HEK293 (cell line): Measurements from ENCODE around the gene TP63.

Experiments
- CTCF ChIA-PET: fragments of 350-600 bp; formaldehyde crosslinking; extraction: SDS; loops from one replicate; lab custom pipeline; 2021; ENCODE audit warnings: antibody characterized with exemption; lab: Yijun Ruan, JAX
- POLR2A ChIA-PET: fragments of 300-600 bp; formaldehyde crosslinking; extraction: SDS; loops from one replicate; lab custom pipeline; 2020; ENCODE audit warnings: antibody characterized with exemption, inconsistent platforms; lab: Yijun Ruan, JAX
- H3K27ac ChIP-seq: fragments of 200-500 bp; sonication (Bioruptor generic); 2 replicates; pipeline ENCODE4 v1.5.1; 2014; ENCODE audit warnings: low read depth, low read length, control low read depth, inconsistent platforms; ENCODE audit errors: extremely low read depth
- H3K36me3 ChIP-seq, 2 experiments: fragments of 200-500 bp in 1 of 2; sonication (Bioruptor generic) in 1 of 2; 1 replicate in 1 of 2; 2 replicates in 1 of 2; pipeline ENCODE4 v1.5.1; 2014 to 2017; ENCODE audit warnings: inconsistent platforms in 2 of 2, low read length in 2 of 2; ENCODE audit not compliant: control insufficient read depth in 2 of 2, insufficient read depth in 1 of 2
- H3K4me1 ChIP-seq: fragments of 200-500 bp; sonication (Bioruptor generic); 2 replicates; pipeline ENCODE4 v1.5.1; 2014; ENCODE audit warnings: mild to moderate bottlenecking, low read length, inconsistent platforms; ENCODE audit not compliant: control insufficient read depth, insufficient read depth
- H3K4me3 ChIP-seq: 2 replicates; pipeline ENCODE4 v1.5.1; 2011; ENCODE audit warnings: low read depth, mild to moderate bottlenecking, control low read depth, low read length, moderate library complexity
- H3K9me3 ChIP-seq: fragments of 200-500 bp; sonication (Bioruptor generic); 2 replicates; pipeline ENCODE4 v1.5.1; 2014; ENCODE audit warnings: low read depth, low read length, inconsistent platforms; ENCODE audit not compliant: control insufficient read depth, insufficient read depth
- KLF10 ChIP-seq: fragments of 450-650 bp; IDR thresholded peaks from 2 replicates; pipeline ENCODE4 v1.5.1; 2018; ENCODE audit warnings: missing biosample characterization, mild to moderate bottlenecking, missing genetic modification characterization
- KLF9 ChIP-seq: fragments of 450-650 bp; formaldehyde crosslinking; IDR thresholded peaks from 2 replicates; pipeline ENCODE4 v1.5.1; 2016; ENCODE audit warnings: missing biosample characterization, missing genetic modification characterization, low read depth
- MZF1 ChIP-seq: fragments of 450-650 bp; formaldehyde crosslinking; IDR thresholded peaks from 2 replicates; pipeline ENCODE4 v1.5.1; 2017; ENCODE audit warnings: missing biosample characterization, missing genetic modification characterization, borderline replicate concordance
- OSR2 ChIP-seq: fragments of 450-650 bp; formaldehyde crosslinking; IDR thresholded peaks from 2 replicates; pipeline ENCODE4 v1.5.1; 2016; ENCODE audit warnings: missing biosample characterization, missing genetic modification characterization
- TRIM28 ChIP-seq: IDR thresholded peaks from 2 replicates; pipeline ENCODE4 v1.6.1; 2011; ENCODE audit warnings: low read length, control low read depth, borderline replicate concordance
- ZBTB20 ChIP-seq: fragments of 450-650 bp; formaldehyde crosslinking; IDR thresholded peaks from 2 replicates; pipeline ENCODE4 v1.5.1; 2016; ENCODE audit warnings: missing biosample characterization, missing genetic modification characterization
- ZEB2 ChIP-seq: fragments of 450-650 bp; formaldehyde crosslinking; IDR thresholded peaks from 2 replicates; pipeline ENCODE4 v1.5.1; 2016; ENCODE audit warnings: missing biosample characterization, missing genetic modification characterization
- ZFHX2 ChIP-seq: fragments of 450-650 bp; formaldehyde crosslinking; conservative IDR thresholded peaks from 2 replicates; pipeline ENCODE4 v1.5.1; 2016; ENCODE audit warnings: missing biosample characterization, missing genetic modification characterization
- ZNF239 ChIP-seq: fragments of 450-650 bp; formaldehyde crosslinking; IDR thresholded peaks from 2 replicates; pipeline ENCODE4 v1.5.1; 2016; ENCODE audit warnings: missing biosample characterization, missing genetic modification characterization
- ZNF292 ChIP-seq: fragments of 450-650 bp; formaldehyde crosslinking; IDR thresholded peaks from 2 replicates; pipeline ENCODE4 v1.5.1; 2016; ENCODE audit warnings: low read depth, missing biosample characterization, missing genetic modification characterization, borderline replicate concordance
- ZNF324 ChIP-seq: fragments of 450-650 bp; formaldehyde crosslinking; IDR thresholded peaks from 2 replicates; pipeline ENCODE4 v1.5.1; 2016; ENCODE audit warnings: missing biosample characterization, missing genetic modification characterization
- ZNF404 ChIP-seq: fragments of 450-650 bp; formaldehyde crosslinking; IDR thresholded peaks from 2 replicates; pipeline ENCODE4 v1.5.1; 2017; ENCODE audit warnings: missing biosample characterization, missing genetic modification characterization
- ZNF510 ChIP-seq: fragments of 450-650 bp; formaldehyde crosslinking; IDR thresholded peaks from 2 replicates; pipeline ENCODE4 v1.5.1; 2018; ENCODE audit warnings: mild to moderate bottlenecking, missing genetic modification characterization, missing biosample characterization; ENCODE audit not compliant: insufficient replicate concordance
- ZNF664 ChIP-seq: fragments of 450-650 bp; formaldehyde crosslinking; IDR thresholded peaks from 2 replicates; pipeline ENCODE4 v1.5.1; 2016; ENCODE audit warnings: missing biosample characterization, missing genetic modification characterization
- ZNF791 ChIP-seq: fragments of 450-650 bp; formaldehyde crosslinking; IDR thresholded peaks from 2 replicates; pipeline ENCODE4 v1.5.1; 2016; ENCODE audit warnings: missing biosample characterization, missing genetic modification characterization
- ZNF830 ChIP-seq: fragments of 450-650 bp; IDR thresholded peaks from 2 replicates; pipeline ENCODE4 v1.5.0; 2018; ENCODE audit warnings: missing biosample characterization, missing genetic modification characterization, low read depth, mild to moderate bottlenecking, moderate library complexity
- ZSCAN16 ChIP-seq: fragments of 450-650 bp; formaldehyde crosslinking; IDR thresholded peaks from 2 replicates; pipeline ENCODE4 v1.5.1; 2016; ENCODE audit warnings: missing biosample characterization, missing genetic modification characterization
- TF ChIP-seq, protein P1 (sequence below): fragments of 450-650 bp; formaldehyde crosslinking; IDR thresholded peaks from 2 replicates; pipeline ENCODE4 v1.5.0; 2017; ENCODE audit warnings: missing biosample characterization, missing genetic modification characterization, borderline replicate concordance
- TF ChIP-seq, protein P2 (sequence below): fragments of 450-650 bp; formaldehyde crosslinking; conservative IDR thresholded peaks from 2 replicates; pipeline ENCODE4 v1.5.1; 2016; ENCODE audit warnings: low read depth, missing biosample characterization, missing genetic modification characterization

TP63 gene

DNA sequence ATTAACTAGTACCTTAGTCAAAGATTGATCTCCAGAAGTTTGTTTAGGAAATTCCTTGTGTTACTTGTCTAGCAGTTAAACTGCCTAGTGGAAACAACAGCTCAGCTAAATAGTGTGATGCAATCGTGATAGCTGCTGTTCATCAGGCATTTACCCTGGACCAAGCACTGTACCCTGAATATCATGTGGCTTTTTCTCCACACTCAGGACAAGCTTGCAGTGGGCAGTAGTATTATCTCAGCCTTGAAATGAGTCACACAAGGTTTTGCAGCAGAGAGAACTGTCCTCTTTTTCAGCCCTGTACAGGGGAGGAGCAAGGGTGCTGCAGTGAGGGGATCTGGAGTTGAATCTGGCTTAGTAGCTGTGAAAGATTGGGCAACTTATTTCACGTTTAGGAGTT, 208.4 kb downstream of the TP63 start:
- no peak overlapping the region for H3K4me3 ChIP-seq
- TF ChIP-seq ZNF510 (tag by site-specific recombination), result no peak
- TF ChIP-seq KLF9, result no peak
- TF ChIP-seq TRIM28, result peak; percentile 74; the same call in 1 of the 2 replicates
- H3K27ac ChIP-seq, result no peak overlapping the region
- H3K36me3 ChIP-seq, result no peaks in the 10 kb centered on the region
- ChIA-PET CTCF (interaction anchor here (0.6 kb wide), 1 partner anchor 44 kb away, joined by 3 read pairs; no protein-coding TSS in a partner anchor), POLR2A (no interaction called here)
- H3K9me3 ChIP-seq, result no peaks in the 10 kb centered on the region
- no peaks in the 10 kb centered on the region for H3K4me1 ChIP-seq

DNA sequence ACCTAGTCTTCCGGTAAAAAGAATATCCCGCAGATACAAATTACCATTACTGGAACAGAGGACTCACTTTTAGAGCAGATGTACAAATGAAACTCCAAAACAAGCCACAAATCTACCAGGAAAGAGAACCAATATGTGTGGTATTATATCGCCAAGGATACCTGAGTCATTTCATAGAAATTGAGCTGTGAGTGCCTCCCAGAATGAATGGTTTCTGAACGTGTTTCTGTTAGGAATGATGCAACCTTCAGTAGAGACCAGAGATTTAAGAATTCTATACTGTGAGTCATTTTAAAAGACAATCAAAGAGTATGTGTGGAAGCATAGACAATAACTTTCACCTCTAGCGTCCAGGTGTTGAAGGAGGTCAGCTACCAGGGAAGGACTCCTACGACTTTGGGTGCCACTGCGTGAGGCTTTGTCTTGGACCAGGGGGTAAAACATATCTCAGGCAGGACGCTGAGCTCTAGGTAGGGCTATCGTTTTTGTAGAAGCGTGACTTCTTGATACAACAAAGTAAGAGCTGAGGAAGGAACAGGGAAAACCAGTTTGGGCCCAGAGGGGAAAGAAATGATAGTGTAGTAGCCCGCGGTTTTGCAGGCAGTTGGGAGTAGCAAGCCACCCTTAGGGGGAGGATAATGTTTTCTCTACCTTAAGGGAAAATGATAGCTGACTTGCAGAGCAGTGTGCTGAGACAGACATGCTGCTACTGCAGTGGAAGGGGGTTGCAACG, 210.4 kb downstream of the TP63 start:
- POLR2A ChIA-PET, result no interaction called here
- Histone ChIP-seq H3K27ac (no peak overlapping the region), H3K9me3 (no peaks in the 10 kb centered on the region), H3K36me3 (no peaks in the 10 kb centered on the region), H3K4me1 (no peaks in the 10 kb centered on the region), H3K4me3 (no peak overlapping the region)
- TF ChIP-seq ZNF292 (tag by site-specific recombination), result no peak
- no peak for TF ChIP-seq ZSCAN16 (tag by site-specific recombination)
- no peak for TF ChIP-seq ZNF791 (tag by site-specific recombination)
- TF ChIP-seq, protein P1, sequence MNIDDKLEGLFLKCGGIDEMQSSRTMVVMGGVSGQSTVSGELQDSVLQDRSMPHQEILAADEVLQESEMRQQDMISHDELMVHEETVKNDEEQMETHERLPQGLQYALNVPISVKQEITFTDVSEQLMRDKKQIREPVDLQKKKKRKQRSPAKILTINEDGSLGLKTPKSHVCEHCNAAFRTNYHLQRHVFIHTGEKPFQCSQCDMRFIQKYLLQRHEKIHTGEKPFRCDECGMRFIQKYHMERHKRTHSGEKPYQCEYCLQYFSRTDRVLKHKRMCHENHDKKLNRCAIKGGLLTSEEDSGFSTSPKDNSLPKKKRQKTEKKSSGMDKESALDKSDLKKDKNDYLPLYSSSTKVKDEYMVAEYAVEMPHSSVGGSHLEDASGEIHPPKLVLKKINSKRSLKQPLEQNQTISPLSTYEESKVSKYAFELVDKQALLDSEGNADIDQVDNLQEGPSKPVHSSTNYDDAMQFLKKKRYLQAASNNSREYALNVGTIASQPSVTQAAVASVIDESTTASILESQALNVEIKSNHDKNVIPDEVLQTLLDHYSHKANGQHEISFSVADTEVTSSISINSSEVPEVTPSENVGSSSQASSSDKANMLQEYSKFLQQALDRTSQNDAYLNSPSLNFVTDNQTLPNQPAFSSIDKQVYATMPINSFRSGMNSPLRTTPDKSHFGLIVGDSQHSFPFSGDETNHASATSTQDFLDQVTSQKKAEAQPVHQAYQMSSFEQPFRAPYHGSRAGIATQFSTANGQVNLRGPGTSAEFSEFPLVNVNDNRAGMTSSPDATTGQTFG, result no peak
- CTCF ChIA-PET, result interaction anchor here (1.0 kb wide), 1 partner anchor 190 kb away, joined by 7 read pairs; no protein-coding TSS in a partner anchor

DNA sequence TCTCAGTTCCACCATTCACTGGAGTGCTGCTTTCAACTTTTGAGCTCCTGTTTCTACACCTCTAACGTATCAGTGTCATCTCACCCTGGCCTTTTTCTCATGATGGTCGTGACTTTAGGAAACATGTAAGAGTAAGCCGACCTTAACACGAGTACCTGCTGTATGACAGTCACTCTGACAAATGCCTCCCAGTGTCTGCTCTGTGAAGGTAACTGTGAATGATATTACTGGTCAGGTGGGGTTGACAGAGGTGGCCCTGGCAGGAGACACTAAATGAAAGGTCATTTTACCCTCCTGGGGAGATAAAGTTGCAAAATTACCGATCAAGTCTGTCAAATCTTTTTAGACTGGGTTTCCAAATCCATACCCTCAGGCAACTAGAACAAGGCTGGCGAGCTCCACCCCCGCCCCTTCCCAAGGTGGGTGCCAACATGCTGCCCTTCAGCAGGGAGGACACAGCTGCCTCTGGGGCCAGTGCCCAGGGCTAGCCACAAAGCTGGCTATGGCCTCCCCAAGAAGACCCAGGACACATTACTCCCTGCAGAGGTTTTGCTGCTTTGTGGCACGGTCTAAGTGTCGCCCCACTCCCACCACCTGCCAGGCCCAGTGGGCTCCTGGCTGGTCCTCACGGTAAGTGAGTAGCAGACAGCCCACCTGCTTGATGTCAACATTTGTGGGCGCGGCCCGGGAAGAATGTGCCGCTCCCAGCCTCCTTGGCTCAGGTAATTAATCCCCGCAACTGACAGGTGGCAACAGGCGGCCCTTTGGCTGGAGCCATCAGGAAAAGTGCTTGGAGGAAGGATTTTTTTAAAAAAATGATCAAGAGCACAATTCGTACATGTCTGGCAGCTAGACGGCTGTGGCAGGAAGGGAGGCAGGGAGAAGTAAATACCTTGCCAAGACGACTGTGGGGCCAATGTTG, 211.8 kb downstream of the TP63 start:
- Histone ChIP-seq H3K4me3 (no peak overlapping the region), H3K36me3 (no peaks in the 10 kb centered on the region), H3K9me3 (no peaks in the 10 kb centered on the region), H3K27ac (no peak overlapping the region), H3K4me1 (no peaks in the 10 kb centered on the region)
- ChIA-PET CTCF (interaction anchor here (0.6 kb wide), 1 partner anchor 40 kb away, joined by 3 read pairs; no protein-coding TSS in a partner anchor), POLR2A (no interaction called here)
- TF ChIP-seq OSR2 (tag by site-specific recombination) (no peak), ZFHX2 (tag by site-specific recombination) (no peak), MZF1 (tag by site-specific recombination) (no peak), ZBTB20 (tag by site-specific recombination) (no peak), ZEB2 (tag by site-specific recombination) (no peak), ZNF404 (tag by site-specific recombination) (no peak), ZNF830 (tag by site-specific recombination) (no peak), KLF10 (no peak), ZNF239 (tag by site-specific recombination) (no peak), ZNF324 (tag by site-specific recombination) (no peak), ZNF664 (tag by site-specific recombination) (no peak)
- TF ChIP-seq, protein P2, sequence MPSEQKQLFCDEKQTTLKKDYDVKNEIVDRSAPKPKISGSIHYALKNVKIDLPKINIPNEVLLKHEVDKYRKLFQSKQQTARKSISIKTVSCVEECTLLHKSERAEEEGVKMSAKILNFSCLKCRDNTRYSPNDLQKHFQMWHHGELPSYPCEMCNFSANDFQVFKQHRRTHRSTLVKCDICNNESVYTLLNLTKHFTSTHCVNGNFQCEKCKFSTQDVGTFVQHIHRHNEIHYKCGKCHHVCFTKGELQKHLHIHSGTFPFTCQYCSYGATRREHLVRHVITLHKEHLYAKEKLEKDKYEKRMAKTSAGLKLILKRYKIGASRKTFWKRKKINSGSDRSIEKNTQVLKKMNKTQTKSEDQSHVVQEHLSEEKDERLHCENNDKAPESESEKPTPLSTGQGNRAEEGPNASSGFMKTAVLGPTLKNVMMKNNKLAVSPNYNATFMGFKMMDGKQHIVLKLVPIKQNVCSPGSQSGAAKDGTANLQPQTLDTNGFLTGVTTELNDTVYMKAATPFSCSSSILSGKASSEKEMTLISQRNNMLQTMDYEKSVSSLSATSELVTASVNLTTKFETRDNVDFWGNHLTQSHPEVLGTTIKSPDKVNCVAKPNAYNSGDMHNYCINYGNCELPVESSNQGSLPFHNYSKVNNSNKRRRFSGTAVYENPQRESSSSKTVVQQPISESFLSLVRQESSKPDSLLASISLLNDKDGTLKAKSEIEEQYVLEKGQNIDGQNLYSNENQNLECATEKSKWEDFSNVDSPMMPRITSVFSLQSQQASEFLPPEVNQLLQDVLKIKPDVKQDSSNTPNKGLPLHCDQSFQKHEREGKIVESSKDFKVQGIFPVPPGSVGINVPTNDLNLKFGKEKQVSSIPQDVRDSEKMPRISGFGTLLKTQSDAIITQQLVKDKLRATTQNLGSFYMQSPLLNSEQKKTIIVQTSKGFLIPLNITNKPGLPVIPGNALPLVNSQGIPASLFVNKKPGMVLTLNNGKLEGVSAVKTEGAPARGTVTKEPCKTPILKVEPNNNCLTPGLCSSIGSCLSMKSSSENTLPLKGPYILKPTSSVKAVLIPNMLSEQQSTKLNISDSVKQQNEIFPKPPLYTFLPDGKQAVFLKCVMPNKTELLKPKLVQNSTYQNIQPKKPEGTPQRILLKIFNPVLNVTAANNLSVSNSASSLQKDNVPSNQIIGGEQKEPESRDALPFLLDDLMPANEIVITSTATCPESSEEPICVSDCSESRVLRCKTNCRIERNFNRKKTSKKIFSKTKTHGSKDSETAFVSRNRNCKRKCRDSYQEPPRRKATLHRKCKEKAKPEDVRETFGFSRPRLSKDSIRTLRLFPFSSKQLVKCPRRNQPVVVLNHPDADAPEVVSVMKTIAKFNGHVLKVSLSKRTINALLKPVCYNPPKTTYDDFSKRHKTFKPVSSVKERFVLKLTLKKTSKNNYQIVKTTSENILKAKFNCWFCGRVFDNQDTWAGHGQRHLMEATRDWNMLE, result no peak
